IMR-90 (cell line): ENCODE data around the gene FAM234B. TPM values are rescaled to one million over a fixed set of nuclear protein-coding genes. Genes with fewer than 3 reads are reported as not detected.

Experiments
- ATAC-seq: fragments of 200-7000 bp; cut with Tn5 transposase; 2 replicates; pipeline ENCODE4 v1.9.1; 2020; ENCODE audit warnings: low read depth, mild to moderate bottlenecking, moderate library complexity
- BruUV-seq: library from RNA; stranded (reverse); fragments of 400-500 nt; replicated peaks from 2 replicates; lab custom pipeline; 2021; lab: Mats Ljungman, UMichigan
- CTCF ChIA-PET: fragments of 300-600 bp; formaldehyde crosslinking; extraction: SDS; loops from one replicate; lab custom pipeline; 2021; ENCODE audit warnings: antibody characterized with exemption; lab: Yijun Ruan, JAX
- POLR2A ChIA-PET: fragments of 300-600 bp; sonication (Branson Sonifier 250); formaldehyde crosslinking; loops from one replicate; lab custom pipeline; 2022; ENCODE audit warnings: antibody characterized with exemption; ENCODE audit not compliant: unreplicated experiment; lab: Charles Lee
- DNase-seq: peaks from one replicate; pipeline ENCODE4 v3.0.0; 2013
- H2AFZ ChIP-seq: replicated peaks from 2 replicates; pipeline ENCODE3; 2013; ENCODE audit warnings: low read length, mild to moderate bottlenecking; ENCODE audit not compliant: poor library complexity
- H2AK5ac ChIP-seq: 2 replicates; pipeline ENCODE4 v1.6.1; 2013; ENCODE audit warnings: low read depth, low read length, inconsistent platforms
- H2AK9ac ChIP-seq: replicated peaks from 2 replicates; pipeline ENCODE3; 2013; ENCODE audit warnings: mild to moderate bottlenecking, low read depth, low read length, moderate library complexity; ENCODE audit not compliant: poor library complexity
- H2BK120ac ChIP-seq: 2 replicates; pipeline ENCODE4 v1.6.1; 2013; ENCODE audit warnings: low read depth, low read length, inconsistent platforms
- H2BK15ac ChIP-seq: 3 replicates; pipeline ENCODE4 v1.6.1; 2013; ENCODE audit warnings: low read depth, low read length, inconsistent platforms
- H2BK20ac ChIP-seq: 2 replicates; pipeline ENCODE4 v1.6.1; 2013; ENCODE audit warnings: low read depth, mild to moderate bottlenecking, inconsistent platforms, low read length, moderate library complexity
- H2BK5ac ChIP-seq: 2 replicates; pipeline ENCODE4 v1.6.1; 2013; ENCODE audit warnings: mild to moderate bottlenecking, low read depth, low read length, inconsistent platforms; ENCODE audit not compliant: poor library complexity, severe bottlenecking
- H3K14ac ChIP-seq: replicated peaks from 2 replicates; pipeline ENCODE4 v1.6.1; 2013; ENCODE audit warnings: low read depth, low read length, inconsistent platforms
- H3K18ac ChIP-seq: 2 replicates; pipeline ENCODE4 v1.6.1; 2013; ENCODE audit warnings: low read depth, low read length, control low read depth
- H3K23ac ChIP-seq: 2 replicates; pipeline ENCODE4 v1.6.1; 2013; ENCODE audit warnings: low read depth, low read length, inconsistent platforms
- H3K27ac ChIP-seq: 2 replicates; pipeline ENCODE4 v1.5.1; 2013; ENCODE audit warnings: mild to moderate bottlenecking, control low read depth, low read length; ENCODE audit not compliant: insufficient read depth
- H3K27me3 ChIP-seq: 2 replicates; pipeline ENCODE4 v1.6.1; 2013; ENCODE audit warnings: low read length; ENCODE audit not compliant: control insufficient read depth, insufficient read depth
- H3K36me3 ChIP-seq: 2 replicates; pipeline ENCODE4 v1.6.1; 2013; ENCODE audit warnings: low read length, mixed read lengths; ENCODE audit not compliant: control insufficient read depth, insufficient read depth
- H3K4ac ChIP-seq: 2 replicates; pipeline ENCODE4 v1.6.1; 2013; ENCODE audit warnings: low read depth, low read length, inconsistent platforms
- H3K4me1 ChIP-seq: 2 replicates; pipeline ENCODE4 v1.6.1; 2013; ENCODE audit warnings: low read length, mixed read lengths; ENCODE audit not compliant: control insufficient read depth, insufficient read depth
- H3K4me2 ChIP-seq: 2 replicates; pipeline ENCODE4 v1.6.1; 2013; ENCODE audit warnings: low read depth, mild to moderate bottlenecking, control low read depth, low read length, moderate library complexity
- H3K4me3 ChIP-seq: 2 replicates; pipeline ENCODE4 v1.5.1; 2013; ENCODE audit warnings: low read depth, mild to moderate bottlenecking, control low read depth, low read length, moderate library complexity; ENCODE audit not compliant: insufficient read depth
- H3K56ac ChIP-seq: 2 replicates; pipeline ENCODE4 v1.6.1; 2013; ENCODE audit warnings: low read length, inconsistent platforms; ENCODE audit not compliant: insufficient read depth; ENCODE audit errors: extremely low read depth
- H3K79me1 ChIP-seq, 2 experiments: 2 replicates each; pipeline ENCODE4 v1.6.1; 2013; ENCODE audit warnings: low read length in 2 of 2, inconsistent platforms in 1 of 2, low read depth in 1 of 2
- H3K9ac ChIP-seq: 2 replicates; pipeline ENCODE4 v1.6.1; 2013; ENCODE audit warnings: low read depth, low read length, control low read depth
- H3K9me1 ChIP-seq: 2 replicates; pipeline ENCODE4 v1.6.1; 2013; ENCODE audit warnings: low read length, inconsistent platforms; ENCODE audit not compliant: insufficient read depth
- H3K9me3 ChIP-seq: 2 replicates; pipeline ENCODE4 v1.6.1; 2013; ENCODE audit warnings: low read length; ENCODE audit not compliant: control insufficient read depth, insufficient read depth
- H4K20me1 ChIP-seq: 2 replicates; pipeline ENCODE4 v1.6.1; 2013; ENCODE audit warnings: low read length, inconsistent platforms; ENCODE audit not compliant: insufficient read depth
- H4K5ac ChIP-seq: 2 replicates; pipeline ENCODE4 v1.6.1; 2013; ENCODE audit warnings: mild to moderate bottlenecking, low read depth, low read length, control low read depth
- H4K8ac ChIP-seq, 2 experiments: 2 replicates each; pipeline ENCODE4 v1.6.1; 2013; ENCODE audit warnings: low read depth in 2 of 2, low read length in 2 of 2, control low read depth in 1 of 2, inconsistent platforms in 1 of 2
- H4K91ac ChIP-seq: 2 replicates; pipeline ENCODE4 v1.6.1; 2013; ENCODE audit warnings: low read depth, low read length, inconsistent platforms; ENCODE audit not compliant: insufficient read depth
- BHLHE40 ChIP-seq: fragments of 150-350 bp; IDR thresholded peaks from 2 replicates; pipeline ENCODE4 v1.6.1; 2016; ENCODE audit warnings: mild to moderate bottlenecking, low read depth, low read length
- CEBPB ChIP-seq: IDR thresholded peaks from 2 replicates; pipeline ENCODE4 v1.6.1; 2012; ENCODE audit warnings: low read depth, low read length, improper control_type of control experiment
- CHD1 ChIP-seq: IDR thresholded peaks from 2 replicates; pipeline ENCODE4 v1.6.1; 2012; ENCODE audit warnings: low read depth, low read length, improper control_type of control experiment
- FOS ChIP-seq: fragments of 150-350 bp; IDR thresholded peaks from 2 replicates; pipeline ENCODE4 v1.6.1; 2016; ENCODE audit warnings: low read depth, low read length
- MAFK ChIP-seq: IDR thresholded peaks from 2 replicates; pipeline ENCODE4 v1.6.1; 2012; ENCODE audit warnings: low read depth, low read length, improper control_type of control experiment
- MAZ ChIP-seq: IDR thresholded peaks from 2 replicates; pipeline ENCODE4 v1.6.1; 2012; ENCODE audit warnings: low read depth, mild to moderate bottlenecking, low read length, improper control_type of control experiment, moderate library complexity, borderline replicate concordance
- NFE2L2 ChIP-seq: fragments of 150-350 bp; IDR thresholded peaks from 2 replicates; pipeline ENCODE4 v1.6.1; 2016; ENCODE audit warnings: low read depth, mild to moderate bottlenecking, low read length
- POLR2A ChIP-seq: IDR thresholded peaks from 2 replicates; pipeline ENCODE4 v1.6.1; 2012; ENCODE audit warnings: mild to moderate bottlenecking, low read depth, low read length
- RCOR1 ChIP-seq: IDR thresholded peaks from 2 replicates; pipeline ENCODE4 v1.6.1; 2012; ENCODE audit warnings: mild to moderate bottlenecking, low read length, improper control_type of control experiment; ENCODE audit not compliant: insufficient replicate concordance
- RFX5 ChIP-seq: IDR thresholded peaks from 2 replicates; pipeline ENCODE4 v1.8.0; 2012; ENCODE audit warnings: low read depth, mild to moderate bottlenecking, low read length, moderate library complexity
- SMC3 ChIP-seq: fragments of 150-350 bp; IDR thresholded peaks from 2 replicates; pipeline ENCODE4 v1.6.1; 2016; ENCODE audit warnings: low read depth, mild to moderate bottlenecking, antibody characterized with exemption, low read length, moderate library complexity
- WGBS, 2 experiments: methylation state at CpG; one replicate each; pipeline versions ENCODE4 v1.1.5 to v1.1.7; 2013; ENCODE audit warnings: missing lambda C conversion rate in 2 of 2; ENCODE audit not compliant: insufficient read length in 1 of 2; ENCODE audit errors: extremely low coverage in 2 of 2; 5-methylcytosine and 5-hydroxymethylcytosine counted together
- dilution Hi-C: fragments of 300-500 bp; cut with HindIII; formaldehyde crosslinking; loops from one replicate; pipeline ENCODE4 v1.14.3; 2018; ENCODE audit warnings: low sequenced_read_pairs; ENCODE audit not compliant: unreplicated experiment
- in situ Hi-C: fragments of 300-500 bp; cut with MboI; formaldehyde crosslinking; loops from 3 replicates; pipeline ENCODE4 v1.14.3; 2019; ENCODE audit warnings: low sequenced_read_pairs, inconsistent platforms, mixed read lengths
- intact Hi-C: fragments of 100-400 bp; cut with micrococcal nuclease; formaldehyde crosslinking; loops from 2 replicates; pipeline ENCODE4 v1.10.0; 2022
- polyA plus RNA-seq, 3 experiments: library from polyadenylated mRNA; depleted of rRNA; stranded (reverse); fragments of >200 nt; gene quantifications; 2 replicates each; pipeline ENCODE4 v1.2.3, GENCODE V29; 2012; ENCODE audit warnings: low replicate concordance in 1 of 3
- total RNA-seq: library from RNA; depleted of rRNA; stranded (reverse); fragments of >200 nt; gene quantifications from 2 replicates; pipeline ENCODE4 v1.2.3, GENCODE V29; 2012
- TF ChIP-seq, protein P1 (sequence below): fragments of 150-350 bp; IDR thresholded peaks from 2 replicates; pipeline ENCODE4 v1.6.1; 2017; ENCODE audit warnings: mild to moderate bottlenecking, antibody characterized with exemption, low read length, low read depth
- TF ChIP-seq, protein P2 (sequence below): conservative IDR thresholded peaks from 2 replicates; pipeline ENCODE4 v1.5.1; 2012; ENCODE audit warnings: mild to moderate bottlenecking, low read depth, low read length, improper control_type of control experiment
- TF ChIP-seq, protein P3 (sequence below): fragments of 150-350 bp; IDR thresholded peaks from 2 replicates; pipeline ENCODE4 v1.6.1; 2016; ENCODE audit warnings: low read depth, mild to moderate bottlenecking, low read length, moderate library complexity, borderline replicate concordance

Gene FAM234B
- total and polyA plus RNA-seq, 2 of the 4 experiments (the other 2 are of a cell fraction) = 3.6 to 8.6 TPM

DNA sequence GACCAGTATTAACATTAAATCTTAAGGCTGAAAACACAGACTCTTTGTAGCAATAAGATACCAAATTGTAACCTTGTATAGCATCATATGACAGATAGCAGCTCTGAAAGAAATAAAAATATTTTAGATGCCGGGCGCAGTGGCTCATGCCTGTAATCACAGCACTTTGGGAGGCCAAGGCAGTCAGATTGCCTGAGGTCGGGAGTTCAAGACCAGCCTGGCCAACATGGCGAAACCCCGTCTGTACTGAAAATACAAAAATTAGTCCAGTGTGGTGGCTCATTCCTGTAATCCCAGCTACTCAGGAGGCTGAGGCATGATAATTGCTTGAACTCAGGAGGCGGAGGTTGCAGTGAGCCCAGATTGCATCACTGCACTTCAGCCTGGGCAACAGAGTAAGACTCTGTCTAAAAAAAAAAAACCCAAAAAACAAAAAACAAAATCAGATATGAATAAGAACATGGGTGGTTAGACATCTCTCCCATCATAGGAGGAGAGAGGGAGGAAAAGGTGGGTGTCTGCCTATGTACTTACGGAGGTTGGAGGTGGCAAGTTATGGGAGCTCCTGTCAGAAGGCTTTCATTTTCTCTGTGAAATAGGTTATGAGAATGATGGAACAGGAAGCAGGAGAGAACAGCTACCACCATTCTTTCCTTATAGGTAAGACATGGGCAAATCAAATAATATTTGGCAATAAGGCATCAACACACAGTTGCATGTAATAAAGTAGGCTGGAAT, 36.5 kb upstream of the FAM234B start:
- Histone ChIP-seq H4K20me1 (no peaks in the 10 kb centered on the region; the same call in 1 of the 2 replicates), H2BK15ac (peak overlapping the region; percentile 76; the same call in 1 of the 3 replicates), H2BK20ac (peak overlapping the region; percentile 82), H2BK120ac (peak overlapping the region; percentile 72), H3K9me1 (peaks cover 12% of the 10 kb centered on the region), H3K36me3 (no peaks in the 10 kb centered on the region), H3K4me1 (peaks cover 7% of the 10 kb centered on the region), H2BK5ac (no peak overlapping the region), H3K18ac (peak overlapping the region; percentile 60; the same call in 1 of the 2 replicates), H3K4me3 (no peak overlapping the region), H3K4ac (peak overlapping the region; percentile 30; the same call in 1 of the 2 replicates), H3K23ac (no peak overlapping the region), H3K9me3 (no peaks in the 10 kb centered on the region), H2AK9ac (no peak overlapping the region), H4K8ac (peak overlapping the region in 1 of 2 experiments; percentile 49; a peak in 1 of 4 replicates), H4K5ac (peak overlapping the region; percentile 76; the same call in 1 of the 2 replicates), H3K27ac (no peak overlapping the region), H3K9ac (no peak overlapping the region), H3K56ac (no peak overlapping the region), H2AK5ac (no peak overlapping the region; the same call in 1 of the 2 replicates), H4K91ac (peak overlapping the region; percentile 66), H2AFZ (no peak overlapping the region), H3K27me3 (no peaks in the 10 kb centered on the region), H3K79me1 (peaks cover 0 to 12% of the 10 kb centered on the region in 2 experiments; a peak in 3 of 4 replicates), H3K4me2 (no peak overlapping the region), H3K14ac (no peak overlapping the region)
- intact Hi-C loops (no loop called here), in situ Hi-C loops (loop anchor here (10.0 kb wide), 1 partner anchor 217 kb away; no protein-coding TSS in a partner anchor), dilution Hi-C loops (no loop called here)
- DNase-seq (no peak), ATAC-seq (no peak)
- no TSS peak for BruUV-seq
- 89% methylated on average over 5 of the region's 7 CpGs; no CpG with 5 or more reads in 1 of the 2 experiments for WGBS, 2 experiments
- CTCF ChIA-PET = no interaction called here
- POLR2A ChIA-PET = no interaction called here
- TF ChIP-seq MAFK (no peak), RCOR1 (no peak), BHLHE40 (no peak), FOS (no peak), CEBPB (no peak), MAZ (no peak), NFE2L2 (no peak), SMC3 (no peak), RFX5 (no peak), POLR2A (no peak), CHD1 (no peak)
- TF ChIP-seq, protein P1, sequence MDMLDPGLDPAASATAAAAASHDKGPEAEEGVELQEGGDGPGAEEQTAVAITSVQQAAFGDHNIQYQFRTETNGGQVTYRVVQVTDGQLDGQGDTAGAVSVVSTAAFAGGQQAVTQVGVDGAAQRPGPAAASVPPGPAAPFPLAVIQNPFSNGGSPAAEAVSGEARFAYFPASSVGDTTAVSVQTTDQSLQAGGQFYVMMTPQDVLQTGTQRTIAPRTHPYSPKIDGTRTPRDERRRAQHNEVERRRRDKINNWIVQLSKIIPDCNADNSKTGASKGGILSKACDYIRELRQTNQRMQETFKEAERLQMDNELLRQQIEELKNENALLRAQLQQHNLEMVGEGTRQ = no peak
- TF ChIP-seq, protein P2, sequence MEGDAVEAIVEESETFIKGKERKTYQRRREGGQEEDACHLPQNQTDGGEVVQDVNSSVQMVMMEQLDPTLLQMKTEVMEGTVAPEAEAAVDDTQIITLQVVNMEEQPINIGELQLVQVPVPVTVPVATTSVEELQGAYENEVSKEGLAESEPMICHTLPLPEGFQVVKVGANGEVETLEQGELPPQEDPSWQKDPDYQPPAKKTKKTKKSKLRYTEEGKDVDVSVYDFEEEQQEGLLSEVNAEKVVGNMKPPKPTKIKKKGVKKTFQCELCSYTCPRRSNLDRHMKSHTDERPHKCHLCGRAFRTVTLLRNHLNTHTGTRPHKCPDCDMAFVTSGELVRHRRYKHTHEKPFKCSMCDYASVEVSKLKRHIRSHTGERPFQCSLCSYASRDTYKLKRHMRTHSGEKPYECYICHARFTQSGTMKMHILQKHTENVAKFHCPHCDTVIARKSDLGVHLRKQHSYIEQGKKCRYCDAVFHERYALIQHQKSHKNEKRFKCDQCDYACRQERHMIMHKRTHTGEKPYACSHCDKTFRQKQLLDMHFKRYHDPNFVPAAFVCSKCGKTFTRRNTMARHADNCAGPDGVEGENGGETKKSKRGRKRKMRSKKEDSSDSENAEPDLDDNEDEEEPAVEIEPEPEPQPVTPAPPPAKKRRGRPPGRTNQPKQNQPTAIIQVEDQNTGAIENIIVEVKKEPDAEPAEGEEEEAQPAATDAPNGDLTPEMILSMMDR = no peak
- TF ChIP-seq, protein P3, sequence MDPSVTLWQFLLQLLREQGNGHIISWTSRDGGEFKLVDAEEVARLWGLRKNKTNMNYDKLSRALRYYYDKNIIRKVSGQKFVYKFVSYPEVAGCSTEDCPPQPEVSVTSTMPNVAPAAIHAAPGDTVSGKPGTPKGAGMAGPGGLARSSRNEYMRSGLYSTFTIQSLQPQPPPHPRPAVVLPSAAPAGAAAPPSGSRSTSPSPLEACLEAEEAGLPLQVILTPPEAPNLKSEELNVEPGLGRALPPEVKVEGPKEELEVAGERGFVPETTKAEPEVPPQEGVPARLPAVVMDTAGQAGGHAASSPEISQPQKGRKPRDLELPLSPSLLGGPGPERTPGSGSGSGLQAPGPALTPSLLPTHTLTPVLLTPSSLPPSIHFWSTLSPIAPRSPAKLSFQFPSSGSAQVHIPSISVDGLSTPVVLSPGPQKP = no peak
